Liver (tissue), 9 donors: ENCODE measurements around the gene FERMT1. TPM values are rescaled to one million over a fixed set of nuclear protein-coding genes. Genes with fewer than 3 reads are reported as not detected.

Experiments
- DNase-seq: peaks from one replicate; pipeline ENCODE4 v3.0.0-alpha.2; 2017; ENCODE audit warnings: low spot score
- H3K27ac ChIP-seq, 2 donors: one replicate each; pipeline ENCODE4 v1.7.0; 2013; ENCODE audit warnings: inconsistent platforms in 2 of 2, low read length in 2 of 2, control low read depth in 1 of 2, low read depth in 1 of 2, mild to moderate bottlenecking in 1 of 2
- H3K27me3 ChIP-seq, 4 donors: one replicate each; pipeline versions ENCODE4 v1.6.1 to v1.7.0; 2013; ENCODE audit warnings: low read length in 3 of 4, inconsistent platforms in 1 of 4, mild to moderate bottlenecking in 1 of 4, moderate library complexity in 1 of 4; ENCODE audit not compliant: control insufficient read depth in 4 of 4, insufficient read depth in 4 of 4
- H3K36me3 ChIP-seq, 4 donors: one replicate each; pipeline versions ENCODE4 v1.6.1 to v1.7.0; 2013; ENCODE audit warnings: low read length in 3 of 4, mild to moderate bottlenecking in 3 of 4, low read depth in 1 of 4, moderate library complexity in 1 of 4; ENCODE audit not compliant: control insufficient read depth in 4 of 4, insufficient read depth in 3 of 4
- H3K4me1 ChIP-seq, 4 donors: one replicate each; pipeline versions ENCODE4 v1.6.1 to v1.7.0; 2013; ENCODE audit warnings: low read length in 3 of 4, mild to moderate bottlenecking in 3 of 4, moderate library complexity in 1 of 4; ENCODE audit not compliant: control insufficient read depth in 4 of 4, insufficient read depth in 4 of 4
- H3K4me3 ChIP-seq, 3 donors: one replicate each; pipeline versions ENCODE4 v1.6.1 to v1.7.0; 2013; ENCODE audit warnings: low read length in 3 of 3, control low read depth in 1 of 3, low read depth in 1 of 3, mild to moderate bottlenecking in 1 of 3
- H3K9ac ChIP-seq, 2 donors: one replicate each; pipeline ENCODE4 v1.7.0; 2013; ENCODE audit warnings: low read length in 2 of 2, mild to moderate bottlenecking in 2 of 2, moderate library complexity in 2 of 2, control low read depth in 1 of 2, low read depth in 1 of 2
- H3K9me3 ChIP-seq, 4 donors: one replicate each; pipeline versions ENCODE4 v1.6.1 to v1.7.0; 2013; ENCODE audit warnings: low read length in 3 of 4; ENCODE audit not compliant: control insufficient read depth in 4 of 4
- ATF3 ChIP-seq: IDR thresholded peaks from 2 replicates; pipeline ENCODE4 v1.6.1; 2016; ENCODE audit warnings: antibody characterized with exemption
- EGR1 ChIP-seq, 2 donors: IDR thresholded peaks; 2 replicates each; pipeline ENCODE4 v1.6.1; 2016 to 2018; ENCODE audit warnings: antibody characterized with exemption in 2 of 2, low read depth in 2 of 2
- FOXA1 ChIP-seq: IDR thresholded peaks from 2 replicates; pipeline ENCODE4 v1.6.1; 2016; ENCODE audit warnings: antibody characterized with exemption
- GABPA ChIP-seq, 2 donors: IDR thresholded peaks in 1 of 2; conservative IDR thresholded peaks in 1 of 2; 2 replicates each; pipeline ENCODE4 v1.6.1; 2016; ENCODE audit warnings: antibody characterized with exemption in 2 of 2, mild to moderate bottlenecking in 1 of 2, moderate library complexity in 1 of 2
- HNF4A ChIP-seq, 2 donors: conservative IDR thresholded peaks; 2 replicates each; pipeline ENCODE4 v1.6.1; 2016; ENCODE audit warnings: antibody characterized with exemption in 2 of 2, mild to moderate bottlenecking in 2 of 2
- HNF4G ChIP-seq: IDR thresholded peaks from 2 replicates; pipeline ENCODE4 v1.6.1; 2016; ENCODE audit warnings: antibody characterized with exemption
- JUND ChIP-seq, 2 donors: IDR thresholded peaks; 2 replicates each; pipeline ENCODE4 v1.6.1; 2016; ENCODE audit warnings: antibody characterized with exemption in 2 of 2
- MAX ChIP-seq: IDR thresholded peaks from 2 replicates; pipeline ENCODE4 v1.6.1; 2016; ENCODE audit warnings: antibody characterized with exemption
- NR2F2 ChIP-seq: IDR thresholded peaks from 2 replicates; pipeline ENCODE4 v1.6.1; 2016; ENCODE audit warnings: antibody characterized with exemption
- RAD21 ChIP-seq, 2 donors: IDR thresholded peaks; 2 replicates each; pipeline ENCODE4 v1.6.1; 2016; ENCODE audit warnings: antibody characterized with exemption in 2 of 2, mild to moderate bottlenecking in 2 of 2
- TAF1 ChIP-seq: conservative IDR thresholded peaks from 2 replicates; pipeline ENCODE4 v1.6.1; 2016; ENCODE audit warnings: antibody characterized with exemption, mild to moderate bottlenecking
- YY1 ChIP-seq: IDR thresholded peaks from 2 replicates; pipeline ENCODE4 v1.6.1; 2016; ENCODE audit warnings: antibody characterized with exemption, mild to moderate bottlenecking
- ZBTB33 ChIP-seq: IDR thresholded peaks from 2 replicates; pipeline ENCODE4 v1.6.1; 2016; ENCODE audit warnings: antibody characterized with exemption
- WGBS: extraction: QIAGEN DNeasy Blood & Tissue Kit; methylation state at CpG from one replicate; pipeline ENCODE4 v1.1.7; 2013; 5-methylcytosine and 5-hydroxymethylcytosine counted together
- polyA plus RNA-seq, 2 donors: library from polyadenylated mRNA; stranded (reverse) in 1 of 2; unstranded in 1 of 2; fragments of 200-250 nt in 1 of 2; fragments of >200 nt in 1 of 2; fragmentation: Nextera tagmentation in 1 of 2; extraction: Ambion mirVana in 1 of 2; gene quantifications; one replicate each; pipeline versions ENCODE4 v1.2.1 to v1.2.3, GENCODE V29; 2013 to 2015
- total RNA-seq, 2 donors: library from RNA; depleted of rRNA; stranded (reverse); fragments of >200 nt; gene quantifications; one replicate each; pipeline ENCODE4 v1.2.3, GENCODE V29; 2014
- donor health status: healthy.
- donor health status: healthy.
- donor health status: healthy.
- donor health status: healthy.
- donor health status: healthy.

Gene FERMT1
- total and polyA plus RNA-seq, 4 donors = 0.11 to 0.42 (median 0.21) TPM

GRCh38 chr20:6122111-6122872 lies 538 bp downstream of the FERMT1 start:
- H3K9ac ChIP-seq = no peak overlapping the region

GRCh38 chr20:6121504-6121903 lies 1.3 kb downstream of the FERMT1 start:
- TF ChIP-seq FOXA1 (no peak), ZBTB33 (no peak), TAF1 (no peak), RAD21 (IDR thresholded peaks at IDR 0.05) (no peak), HNF4A (conservative IDR thresholded peaks at IDR 0.05) (no peak), EGR1 (IDR thresholded peaks at IDR 0.05; ENCODE audit: low read depth in 2 of 2) (no peak), JUND (IDR thresholded peaks at IDR 0.05) (no peak), YY1 (no peak), MAX (no peak)
- DNase-seq = no peak

More at GRCh38 chr20:6122111-6122872, 538 bp downstream of the FERMT1 start:
- no peak for TF ChIP-seq HNF4G
- no peak for TF ChIP-seq ATF3
- TF ChIP-seq ZBTB33 = no peak
- H3K27ac ChIP-seq = no peak overlapping the region
- DNase-seq = no peak
- H3K4me3 ChIP-seq = peak overlapping the region; percentile 11 to 54 (median 18)
- WGBS = 11% methylated on average over 27 of the region's 27 CpGs
- peaks cover 3 to 15% (median 9%) of the 10 kb centered on the region in 4 donors for H3K4me1 ChIP-seq
- H3K36me3 ChIP-seq = no peaks in the 10 kb centered on the region
- peaks cover 0 to 3% (median 0%) of the 10 kb centered on the region in 4 donors for H3K27me3 ChIP-seq
- no peaks in the 10 kb centered on the region for H3K9me3 ChIP-seq

GRCh38 chr20:6120491-6120988 lies 2.3 kb downstream of the FERMT1 start:
- no peak overlapping the region for H3K27ac ChIP-seq
- no peak for TF ChIP-seq GABPA (IDR thresholded peaks at IDR 0.05 in 1 of 2, conservative IDR thresholded peaks at IDR 0.05 in 1 of 2)
- TF ChIP-seq YY1 = no peak
- TF ChIP-seq NR2F2 = no peak
- no peak for TF ChIP-seq ZBTB33
- TF ChIP-seq FOXA1 = no peak
- TF ChIP-seq HNF4G = no peak
- H3K4me1 ChIP-seq = peaks cover 3 to 15% (median 9%) of the 10 kb centered on the region in 4 donors
- H3K9ac ChIP-seq = no peak overlapping the region
- no peaks in the 10 kb centered on the region for H3K9me3 ChIP-seq
- WGBS = 82% methylated on average over 3 of the region's 3 CpGs
- no peaks in the 10 kb centered on the region for H3K36me3 ChIP-seq
- H3K27me3 ChIP-seq = peaks cover 0 to 3% (median 0%) of the 10 kb centered on the region in 4 donors
- no peak overlapping the region for H3K4me3 ChIP-seq
- no peak for DNase-seq

More at GRCh38 chr20:6121504-6121903, 1.3 kb downstream of the FERMT1 start:
- no peak overlapping the region for H3K9ac ChIP-seq
- H3K36me3 ChIP-seq = no peaks in the 10 kb centered on the region
- no peak overlapping the region for H3K27ac ChIP-seq
- H3K9me3 ChIP-seq = no peaks in the 10 kb centered on the region
- WGBS = 84% methylated on average over 2 of the region's 2 CpGs
- H3K27me3 ChIP-seq = peaks cover 0 to 3% (median 0%) of the 10 kb centered on the region in 4 donors
- H3K4me1 ChIP-seq = peaks cover 3 to 15% (median 9%) of the 10 kb centered on the region in 4 donors
- H3K4me3 ChIP-seq = no peak overlapping the region
